NCI-H2227 treated with DMSO at 0.1 percent for 48 hours (cell line): ENCODE measurements around the gene FCN1.

Source experiments
- DNase-seq: peaks from one replicate; lab custom pipeline; 2025; lab: John Stamatoyannopoulos, UW

The FCN1 gene

GRCh38 chr9:134913713-134914500 lies 3.8 kb downstream of the FCN1 start:
- no peak for DNase-seq

DNA sequence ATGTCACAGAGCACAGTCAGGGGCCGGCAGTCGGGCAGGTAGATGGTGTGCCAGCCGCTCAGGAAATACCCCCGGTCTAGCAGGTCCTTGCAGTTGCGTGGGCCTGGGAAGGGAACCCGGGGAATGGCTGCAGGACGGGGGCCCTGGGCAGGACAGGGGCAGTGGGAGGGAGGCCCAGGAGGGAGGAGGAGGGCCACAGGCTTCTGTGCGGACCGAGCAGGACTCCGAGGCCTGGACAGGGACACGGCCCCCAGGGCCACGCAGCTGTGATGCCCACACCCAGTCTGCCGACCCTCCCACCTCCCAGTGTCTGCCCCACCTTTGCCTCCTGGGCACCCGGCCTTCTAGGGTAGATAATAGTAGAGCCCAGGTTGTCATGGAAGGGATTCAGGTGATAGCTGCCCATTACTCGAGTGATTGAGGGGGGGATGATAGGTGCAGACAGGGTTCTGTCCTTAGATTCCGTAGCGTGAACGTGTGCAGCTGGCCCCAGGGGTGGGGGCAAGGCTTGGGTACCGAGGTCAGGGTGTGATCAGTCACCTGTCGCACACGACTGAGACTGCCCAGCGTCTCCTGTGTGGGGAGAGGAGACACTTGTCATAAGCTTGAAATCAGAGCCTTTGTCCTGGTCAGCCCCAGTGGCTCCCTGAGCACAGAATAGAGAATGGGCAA lies 4.5 kb downstream of the FCN1 start:
- no peak for DNase-seq

GRCh38 chr9:134912126-134912840 lies 5.4 kb downstream of the FCN1 start:
- no peak for DNase-seq

DNA sequence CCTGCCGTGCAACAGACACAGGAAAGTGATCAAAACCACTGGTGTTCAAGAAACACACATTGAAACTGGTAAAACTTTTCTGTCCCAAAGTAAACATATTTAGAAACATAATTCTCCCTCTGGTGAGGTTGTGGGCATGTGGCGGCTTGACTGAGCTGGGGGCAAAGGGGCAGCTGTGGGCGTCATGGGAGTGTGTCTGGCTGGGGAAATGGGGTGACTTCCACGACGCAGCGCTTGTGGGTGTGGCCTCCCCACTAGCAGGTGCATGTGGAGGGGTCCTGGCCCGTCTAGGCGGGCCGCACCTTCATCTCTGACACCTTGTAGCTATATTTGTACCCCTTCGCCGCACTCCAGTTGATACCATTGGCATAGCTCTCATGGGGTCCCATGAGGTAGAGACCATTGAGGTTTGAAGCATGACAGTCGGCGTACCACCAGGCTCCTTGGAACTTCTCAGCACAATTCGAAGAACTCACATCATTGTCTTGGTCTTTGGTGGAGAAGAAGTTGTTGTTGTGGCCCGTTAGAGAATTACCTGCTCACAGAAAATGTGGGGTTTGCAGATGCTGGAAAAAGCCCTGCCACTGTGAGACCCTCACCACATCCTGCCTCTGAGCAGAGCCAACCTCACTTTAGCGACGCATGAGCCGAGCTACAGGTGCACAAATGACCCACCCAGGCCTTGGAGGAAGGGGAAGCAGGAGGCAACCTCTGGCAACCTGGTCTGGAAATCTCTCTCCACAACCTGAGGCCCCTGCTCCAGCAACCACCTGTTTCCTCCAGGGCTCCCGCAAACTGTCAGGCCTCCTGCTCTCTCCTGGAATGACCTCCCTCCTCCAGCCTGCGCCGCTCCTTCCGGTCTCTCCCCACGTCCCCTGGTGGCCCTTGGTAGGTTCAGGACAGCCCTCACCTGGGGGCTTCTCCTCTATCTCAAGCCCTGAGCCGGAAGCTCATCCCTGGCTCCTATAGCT lies 7.9 kb downstream of the FCN1 start:
- DNase-seq: no peak

GRCh38 chr9:134908524-134909309 lies 9.0 kb downstream of the FCN1 start:
- no peak for DNase-seq

DNA sequence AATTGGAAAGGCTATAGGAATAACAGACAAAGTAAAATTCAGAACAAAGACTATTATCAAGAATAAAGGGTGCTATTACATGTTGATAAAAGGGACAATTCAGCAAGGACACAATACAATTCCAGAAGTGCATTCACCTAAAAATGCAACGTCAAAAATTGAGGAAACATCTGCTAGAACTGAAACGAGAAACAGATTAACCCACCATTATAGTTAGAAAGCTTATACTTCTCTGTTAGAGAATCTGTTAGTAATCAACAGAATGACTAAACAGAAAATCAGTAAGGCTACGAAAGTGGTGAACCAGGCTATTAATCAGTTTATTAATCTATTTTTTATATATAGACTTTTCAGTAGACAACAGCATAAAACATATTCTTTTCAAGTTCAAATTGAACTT lies 14.8 kb downstream of the FCN1 start:
- DNase-seq: no peak

- DNase-seq: no peak
Observed at GRCh38 chr9:134899818-134900217, 17.9 kb downstream of the FCN1 start.

GRCh38 chr9:134899168-134899567 lies 18.5 kb downstream of the FCN1 start:
- no peak for DNase-seq

GRCh38 chr9:134898319-134898718 lies 19.4 kb downstream of the FCN1 start:
- DNase-seq: no peak

GRCh38 chr9:134897584-134898170 lies 20.0 kb downstream of the FCN1 start:
- DNase-seq: no peak

DNA sequence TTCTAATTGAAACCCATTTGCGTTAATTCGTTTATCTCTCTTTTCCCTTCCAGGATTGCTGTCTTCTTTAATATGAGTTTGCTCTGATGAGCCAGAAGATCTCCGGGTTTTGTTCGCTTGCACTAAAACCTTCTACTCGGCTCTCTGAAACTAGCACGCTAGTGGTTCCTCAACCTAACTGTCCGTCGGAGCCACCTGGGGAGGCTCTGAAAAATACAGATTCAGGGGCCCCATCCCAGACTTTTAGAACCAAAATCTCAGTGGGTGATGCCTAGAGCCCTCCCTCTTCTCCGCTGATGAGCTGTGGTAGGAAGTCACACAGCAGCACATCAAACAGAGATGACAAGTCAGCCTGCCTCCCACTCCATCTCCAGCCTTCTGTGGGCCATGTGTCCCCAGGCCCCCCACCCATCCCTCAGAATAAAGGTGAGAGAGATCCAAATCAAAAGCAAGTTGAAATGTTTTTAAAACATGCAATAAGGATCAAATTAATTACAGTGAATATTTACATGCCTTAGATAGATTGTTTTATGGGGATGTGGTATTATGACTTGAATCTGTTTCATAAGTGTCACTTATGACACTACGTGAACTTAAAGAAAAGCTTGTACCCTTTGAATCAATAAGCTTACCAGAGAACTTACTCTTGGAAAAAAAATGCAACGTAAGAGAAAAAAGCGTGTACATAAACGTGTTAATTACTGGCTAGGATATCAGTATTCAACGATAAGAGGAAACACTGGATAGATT lies 20.7 kb downstream of the FCN1 start:
- DNase-seq: no peak

DNA sequence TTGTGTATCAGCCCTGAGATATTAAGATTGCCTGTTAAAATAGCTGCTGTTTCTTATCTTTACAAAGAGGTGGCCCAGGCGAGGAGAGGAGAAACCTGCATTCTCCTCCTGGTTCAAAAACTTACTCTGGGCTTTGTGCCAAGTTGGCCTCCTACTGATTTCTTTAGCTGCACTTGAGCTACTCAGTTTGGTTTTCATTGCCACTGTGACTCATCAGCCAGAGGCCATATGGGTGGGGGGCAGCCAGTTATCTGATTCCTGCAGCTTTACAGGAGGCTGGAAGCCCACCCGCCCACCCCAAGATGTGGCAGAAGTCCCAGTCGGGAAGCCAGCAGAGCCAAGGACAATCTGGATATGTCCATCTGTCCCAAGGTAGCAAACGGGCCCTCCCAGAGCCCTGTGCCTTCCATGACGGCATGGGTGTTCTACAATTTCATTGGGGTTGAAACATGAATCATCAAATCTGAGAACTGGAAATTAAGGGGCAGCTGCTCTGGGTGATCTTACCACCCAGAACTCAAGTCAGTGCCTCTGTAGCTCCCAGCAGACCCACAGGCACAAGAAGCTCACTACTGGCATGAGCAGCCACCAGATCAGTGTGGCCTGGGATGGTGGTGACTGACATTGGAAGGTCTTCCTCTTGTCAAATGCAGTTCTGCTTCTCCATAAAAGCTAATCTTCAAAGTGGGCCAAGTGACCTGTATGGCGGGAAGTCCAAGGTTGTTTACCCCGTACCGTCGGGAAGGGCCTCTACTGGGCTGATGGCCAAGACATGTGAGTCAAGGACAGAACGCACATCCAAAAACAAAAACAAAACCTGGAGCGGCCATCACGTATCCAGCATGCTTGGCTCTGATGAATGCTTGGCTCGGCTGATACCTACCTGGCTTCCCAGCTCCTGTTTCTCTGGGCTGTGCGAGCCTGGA lies 21.5 kb downstream of the FCN1 start:
- DNase-seq: no peak

- no peak for DNase-seq
Observed at GRCh38 chr9:134895567-134895907, 22.2 kb downstream of the FCN1 start.

DNA sequence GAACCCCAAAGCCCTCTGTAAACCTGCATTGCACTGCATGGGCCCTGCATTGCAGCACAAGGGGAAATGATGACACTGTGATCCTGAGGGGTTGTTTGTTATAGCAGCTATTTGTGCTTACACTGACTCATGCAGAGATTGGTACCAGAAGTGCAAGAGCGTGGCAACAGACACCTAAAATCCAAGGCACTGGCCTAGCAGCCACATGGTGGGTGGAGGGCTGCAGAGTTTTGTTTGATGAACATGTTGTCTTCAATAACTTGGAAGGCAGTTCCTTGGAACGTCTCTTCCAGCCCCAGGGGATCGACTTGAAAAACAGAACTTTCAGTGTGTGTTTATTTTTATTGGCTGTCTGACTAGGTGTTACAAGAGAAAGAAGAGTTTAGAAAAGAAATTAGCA lies 22.6 kb downstream of the FCN1 start:
- no peak for DNase-seq

DNA sequence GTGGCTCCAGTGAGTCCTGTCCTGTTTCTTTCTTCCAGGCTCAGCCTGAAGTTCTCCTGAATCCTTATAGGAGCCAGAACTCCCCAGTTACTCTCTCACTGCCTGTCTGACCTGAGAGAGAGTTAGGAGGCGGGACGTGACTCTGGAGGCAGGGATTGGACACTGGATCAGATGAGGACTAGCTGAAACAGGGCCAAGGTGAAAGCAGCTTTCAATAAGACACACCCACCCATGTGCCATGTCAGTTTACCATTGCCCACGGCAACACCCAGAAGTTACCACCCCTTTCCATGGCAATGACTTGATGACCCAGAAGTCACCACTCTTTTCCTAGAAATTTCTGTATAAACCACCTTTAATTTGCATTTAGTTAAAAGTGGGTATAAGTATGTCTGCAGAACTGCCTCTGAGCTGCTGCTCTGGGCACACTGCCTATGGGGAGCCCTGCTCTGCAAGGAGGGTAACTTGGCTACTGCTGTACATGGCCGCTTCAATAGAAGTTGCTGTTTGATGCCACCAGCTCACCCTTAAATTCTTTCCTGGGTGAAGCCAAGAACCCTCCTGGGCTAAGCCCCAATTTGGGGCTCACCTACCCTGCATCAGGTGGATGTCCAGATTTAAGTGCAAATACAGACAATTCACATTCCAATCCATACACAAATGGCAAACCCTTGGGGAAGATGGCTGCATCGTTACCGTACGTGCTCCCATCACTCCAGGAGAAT lies 23.4 kb downstream of the FCN1 start:
- DNase-seq: no peak

DNA sequence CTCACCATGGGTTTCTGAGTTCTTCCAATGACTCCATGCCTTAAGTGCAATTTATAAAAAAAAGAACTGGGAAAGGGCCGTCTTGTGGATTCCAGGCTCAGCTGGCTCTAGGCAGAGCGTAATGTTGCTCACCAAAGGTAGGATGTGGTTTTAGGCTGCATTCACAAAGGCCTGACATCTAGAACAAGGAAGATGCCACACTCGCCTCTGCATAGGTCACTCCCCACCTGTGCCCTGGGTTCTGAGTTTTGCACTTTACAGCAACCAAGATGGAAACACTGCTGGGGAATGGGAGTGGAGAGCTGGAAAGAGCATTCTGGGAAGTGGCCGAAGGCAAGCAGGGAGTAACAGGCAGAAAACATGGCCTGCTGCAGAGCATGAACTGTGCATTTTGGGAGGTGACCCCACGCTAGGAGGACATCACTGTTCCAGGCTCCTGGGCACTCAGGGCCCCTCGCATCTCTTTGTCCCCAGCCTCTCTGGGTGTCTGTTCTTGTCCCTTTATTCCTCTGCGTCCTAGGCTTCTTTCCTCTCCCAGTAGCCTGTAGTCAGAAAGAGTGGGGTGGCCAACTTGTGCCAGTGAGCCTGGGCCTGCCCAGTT lies 24.8 kb downstream of the FCN1 start:
- DNase-seq: no peak

GRCh38 chr9:134892221-134892620 lies 25.5 kb downstream of the FCN1 start:
- no peak for DNase-seq

- DNase-seq: no peak
Observed at GRCh38 chr9:134891713-134892112, 26.0 kb downstream of the FCN1 start.
